Mucosa of rectum (tissue), 2 donors: ENCODE results near the gene SRSF3.
"Not testable (repeated sequence)": the region's sequence is repeated elsewhere in the genome, so short reads cannot be mapped to it uniquely, and the experiment has no call there.

Source experiments
- H3K27ac ChIP-seq, 2 donors: one replicate each; pipeline ENCODE4 v1.7.0; 2013; ENCODE audit warnings: inconsistent platforms in 2 of 2, low read depth in 2 of 2, low read length in 2 of 2
- H3K27me3 ChIP-seq, 2 donors: one replicate each; pipeline ENCODE4 v1.7.0; 2013; ENCODE audit warnings: low read length in 2 of 2; ENCODE audit not compliant: control insufficient read depth in 2 of 2, insufficient read depth in 2 of 2
- H3K36me3 ChIP-seq, 2 donors: one replicate each; pipeline ENCODE4 v1.7.0; 2013; ENCODE audit warnings: low read length in 2 of 2; ENCODE audit not compliant: control insufficient read depth in 2 of 2, insufficient read depth in 2 of 2
- H3K4me1 ChIP-seq, 2 donors: one replicate each; pipeline ENCODE4 v1.7.0; 2013; ENCODE audit warnings: low read length in 2 of 2, mild to moderate bottlenecking in 1 of 2; ENCODE audit not compliant: control insufficient read depth in 2 of 2, insufficient read depth in 2 of 2
- H3K4me3 ChIP-seq, 2 donors: one replicate each; pipeline ENCODE4 v1.7.0; 2013; ENCODE audit warnings: low read length in 2 of 2
- H3K9ac ChIP-seq, 2 donors: one replicate each; pipeline ENCODE4 v1.7.0; 2013; ENCODE audit warnings: low read length in 2 of 2, low read depth in 1 of 2, mild to moderate bottlenecking in 1 of 2
- H3K9me3 ChIP-seq, 2 donors: one replicate each; pipeline ENCODE4 v1.7.0; 2013; ENCODE audit warnings: low read length in 2 of 2; ENCODE audit not compliant: control insufficient read depth in 2 of 2
- donor health status: healthy.
- donor health status: Normal muscosa, but diverticular disease.

Gene SRSF3

GRCh38 chr6:36559011-36559793 lies 35.0 kb upstream of the SRSF3 start:
- Histone ChIP-seq H3K4me3 (no peak overlapping the region), H3K27ac (no peak overlapping the region), H3K36me3 (no peaks in the 10 kb centered on the region), H3K9ac (no peak overlapping the region), H3K4me1 (no peaks in the 10 kb centered on the region), H3K9me3 (no peaks in the 10 kb centered on the region), H3K27me3 (no peaks in the 10 kb centered on the region)

- Histone ChIP-seq H3K4me3 (no peak overlapping the region), H3K9ac (no peak overlapping the region), H3K27me3 (no peaks in the 10 kb centered on the region), H3K27ac (no peak overlapping the region), H3K4me1 (no peaks in the 10 kb centered on the region), H3K36me3 (no peaks in the 10 kb centered on the region), H3K9me3 (no peaks in the 10 kb centered on the region)
Measured at GRCh38 chr6:36560822-36561221, 33.3 kb upstream of the SRSF3 start.

GRCh38 chr6:36563237-36563927 lies 30.8 kb upstream of the SRSF3 start:
- no peak overlapping the region for H3K27ac ChIP-seq
- no peaks in the 10 kb centered on the region for H3K4me1 ChIP-seq
- H3K9me3 ChIP-seq, result no peaks in the 10 kb centered on the region
- no peak overlapping the region for H3K4me3 ChIP-seq
- H3K27me3 ChIP-seq, result no peaks in the 10 kb centered on the region
- H3K36me3 ChIP-seq, result no peaks in the 10 kb centered on the region
- no peak overlapping the region for H3K9ac ChIP-seq

- Histone ChIP-seq H3K9ac (no peak overlapping the region), H3K9me3 (no peaks in the 10 kb centered on the region), H3K27me3 (no peaks in the 10 kb centered on the region), H3K4me3 (no peak overlapping the region), H3K36me3 (no peaks in the 10 kb centered on the region), H3K4me1 (no peaks in the 10 kb centered on the region), H3K27ac (no peak overlapping the region)
Measured at GRCh38 chr6:36563928-36564284, 30.3 kb upstream of the SRSF3 start.

- Histone ChIP-seq H3K9me3 (peaks cover 0 to 2% of the 10 kb centered on the region in 2 donors), H3K4me3 (no peak overlapping the region), H3K36me3 (no peaks in the 10 kb centered on the region), H3K4me1 (no peaks in the 10 kb centered on the region), H3K27me3 (no peaks in the 10 kb centered on the region), H3K9ac (no peak overlapping the region), H3K27ac (no peak overlapping the region)
Measured at GRCh38 chr6:36566418-36566905, 27.7 kb upstream of the SRSF3 start.

GRCh38 chr6:36570264-36570663 lies 23.9 kb upstream of the SRSF3 start:
- Histone ChIP-seq H3K27me3 (no peaks in the 10 kb centered on the region), H3K4me1 (no peaks in the 10 kb centered on the region), H3K36me3 (no peaks in the 10 kb centered on the region)

GRCh38 chr6:36571122-36572043 lies 22.8 kb upstream of the SRSF3 start:
- no peak overlapping the region for H3K4me3 ChIP-seq
- H3K27me3 ChIP-seq, result no peaks in the 10 kb centered on the region
- no peak overlapping the region for H3K9ac ChIP-seq
- H3K36me3 ChIP-seq, result no peaks in the 10 kb centered on the region
- H3K4me1 ChIP-seq, result no peaks in the 10 kb centered on the region
- H3K27ac ChIP-seq, result no peak overlapping the region
- peaks cover 0 to 2% of the 10 kb centered on the region in 2 donors for H3K9me3 ChIP-seq

More at GRCh38 chr6:36570264-36570663, 23.9 kb upstream of the SRSF3 start:
- H3K9ac ChIP-seq, result no peak overlapping the region
- no peak overlapping the region for H3K27ac ChIP-seq
- no peak overlapping the region for H3K4me3 ChIP-seq
- H3K9me3 ChIP-seq, result peaks cover 0 to 2% of the 10 kb centered on the region in 2 donors

GRCh38 chr6:36572353-36573311 lies 21.5 kb upstream of the SRSF3 start:
- not testable (repeated sequence) for H3K4me3 ChIP-seq, H3K4me1 ChIP-seq, H3K27me3 ChIP-seq, H3K27ac ChIP-seq, H3K36me3 ChIP-seq, H3K9me3 ChIP-seq, H3K9ac ChIP-seq

- no peak overlapping the region for H3K4me3 ChIP-seq
- no peaks in the 10 kb centered on the region for H3K27me3 ChIP-seq
- no peak overlapping the region for H3K9ac ChIP-seq
- H3K4me1 ChIP-seq, result peaks cover 2 to 6% of the 10 kb centered on the region in 2 donors
- peaks cover 0 to 2% of the 10 kb centered on the region in 2 donors for H3K9me3 ChIP-seq
- H3K27ac ChIP-seq, result no peak overlapping the region
- no peaks in the 10 kb centered on the region for H3K36me3 ChIP-seq
Measured at GRCh38 chr6:36574679-36575078, 19.5 kb upstream of the SRSF3 start.
